ENCODE data around the gene CELA1.
A peak's percentile ranks its signal among the peaks of the same experiment; 100 is the strongest.

CELA1 gene

GRCh38 chr12:51378749-51379148 is 32.3 kb upstream of the CELA1 start:
- intact Hi-C loops (cut with DNase I), result no loop called here
- no peak for DNase-seq

- intact Hi-C loops (cut with DNase I), result no loop called here
These were observed 30.9 kb upstream of the CELA1 start for GRCh38 chr12:51377099-51377984.

GRCh38 chr12:51374856-51375255 is 28.4 kb upstream of the CELA1 start:
- intact Hi-C loops (cut with DNase I), result no loop called here
- DNase-seq, result no peak

More at GRCh38 chr12:51377099-51377984, 30.9 kb upstream of the CELA1 start:
- peak in 31 of 42 donors; percentile 36 to 90 (median 58) for DNase-seq

- intact Hi-C loops (cut with DNase I), result no loop called here
These were observed 27.9 kb upstream of the CELA1 start for GRCh38 chr12:51374361-51374760.

GRCh38 chr12:51373187-51373586 is 26.7 kb upstream of the CELA1 start:
- intact Hi-C loops (cut with DNase I), result no loop called here
- no peak for DNase-seq

More at GRCh38 chr12:51374361-51374760, 27.9 kb upstream of the CELA1 start:
- DNase-seq, result no peak

- no peak for DNase-seq
- intact Hi-C loops (cut with DNase I), result no loop called here
These were observed 25.5 kb upstream of the CELA1 start for GRCh38 chr12:51372021-51372420.

- intact Hi-C loops (cut with DNase I), result no loop called here
- peak in 14 of 42 donors; percentile 16 to 79 (median 36) for DNase-seq
These were observed 24.9 kb upstream of the CELA1 start for GRCh38 chr12:51371295-51371953.

- intact Hi-C loops (cut with DNase I), result no loop called here
- DNase-seq, result no peak
These were observed 24.2 kb upstream of the CELA1 start for GRCh38 chr12:51370667-51371066.

- intact Hi-C loops (cut with DNase I), result no loop called here
- DNase-seq, result no peak
These were observed 23.1 kb upstream of the CELA1 start for GRCh38 chr12:51369581-51369980.

- intact Hi-C loops (cut with DNase I), result no loop called here
These were observed 22.4 kb upstream of the CELA1 start for GRCh38 chr12:51368640-51369517.

GRCh38 chr12:51365276-51365675 is 18.8 kb upstream of the CELA1 start:
- intact Hi-C loops (cut with DNase I), result no loop called here
- no peak for DNase-seq

More at GRCh38 chr12:51368640-51369517, 22.4 kb upstream of the CELA1 start:
- peak in 10 of 42 donors; percentile 8 to 45 (median 32) for DNase-seq

GRCh38 chr12:51364001-51364400 is 17.5 kb upstream of the CELA1 start:
- DNase-seq, result no peak
- intact Hi-C loops (cut with DNase I), result no loop called here

GRCh38 chr12:51362747-51363342 is 16.4 kb upstream of the CELA1 start:
- intact Hi-C loops (cut with DNase I), result no loop called here
- DNase-seq, result no peak

GRCh38 chr12:51362307-51362706 is 15.8 kb upstream of the CELA1 start:
- intact Hi-C loops (cut with DNase I), result no loop called here
- peak; percentile 35 to 96 (median 87) for DNase-seq

GRCh38 chr12:51361161-51362016 is 14.9 kb upstream of the CELA1 start:
- intact Hi-C loops (cut with DNase I), result no loop called here
- peak in 7 of 42 donors; percentile 10 to 53 (median 29) for DNase-seq

- DNase-seq, result no peak
- intact Hi-C loops (cut with DNase I), result no loop called here
These were observed 13.8 kb upstream of the CELA1 start for GRCh38 chr12:51360315-51360714.

- no peak for DNase-seq
- intact Hi-C loops (cut with DNase I), result no loop called here
These were observed 13.4 kb upstream of the CELA1 start for GRCh38 chr12:51359851-51360250.

- DNase-seq, result no peak
- intact Hi-C loops (cut with DNase I), result no loop called here
These were observed 12.0 kb upstream of the CELA1 start for GRCh38 chr12:51358496-51358895.

Measured in head of caudate nucleus (tissue), 42 donors.